ENCODE measurements around the gene COL21A1.

GRCh38 chr6:56017198-56017597 lies 230.2 kb downstream of the COL21A1 start:
- TF ChIP-seq CTCF (IDR thresholded peaks at IDR 0.05) (no peak), POLR2A (IDR thresholded peaks at IDR 0.05) (no peak), POLR2AphosphoS5 (IDR thresholded peaks at IDR 0.05; ENCODE audit: insufficient read depth in 1 of 2, low read depth in 1 of 2) (no peak)

Data from vagina (tissue), 2 donors.